IMR-90 (cell line): ENCODE data around the gene CAP2. TPM values are rescaled to one million over a fixed set of nuclear protein-coding genes. Genes with fewer than 3 reads are reported as not detected.

Experiments used
- ATAC-seq: fragments of 200-7000 bp; cut with Tn5 transposase; 2 replicates; pipeline ENCODE4 v1.9.1; 2020; ENCODE audit warnings: low read depth, mild to moderate bottlenecking, moderate library complexity
- BruUV-seq: library from RNA; stranded (reverse); fragments of 400-500 nt; replicated peaks from 2 replicates; lab custom pipeline; 2021; lab: Mats Ljungman, UMichigan
- CTCF ChIA-PET: fragments of 300-600 bp; formaldehyde crosslinking; extraction: SDS; loops from one replicate; lab custom pipeline; 2021; ENCODE audit warnings: antibody characterized with exemption; lab: Yijun Ruan, JAX
- POLR2A ChIA-PET: fragments of 300-600 bp; sonication (Branson Sonifier 250); formaldehyde crosslinking; loops from one replicate; lab custom pipeline; 2022; ENCODE audit warnings: antibody characterized with exemption; ENCODE audit not compliant: unreplicated experiment; lab: Charles Lee
- DNase-seq: peaks from one replicate; pipeline ENCODE4 v3.0.0; 2013
- H2AFZ ChIP-seq: replicated peaks from 2 replicates; pipeline ENCODE3; 2013; ENCODE audit warnings: low read length, mild to moderate bottlenecking; ENCODE audit not compliant: poor library complexity
- H2AK5ac ChIP-seq: 2 replicates; pipeline ENCODE4 v1.6.1; 2013; ENCODE audit warnings: low read depth, low read length, inconsistent platforms
- H2AK9ac ChIP-seq: replicated peaks from 2 replicates; pipeline ENCODE3; 2013; ENCODE audit warnings: mild to moderate bottlenecking, low read depth, low read length, moderate library complexity; ENCODE audit not compliant: poor library complexity
- H2BK120ac ChIP-seq: 2 replicates; pipeline ENCODE4 v1.6.1; 2013; ENCODE audit warnings: low read depth, low read length, inconsistent platforms
- H2BK15ac ChIP-seq: 3 replicates; pipeline ENCODE4 v1.6.1; 2013; ENCODE audit warnings: low read depth, low read length, inconsistent platforms
- H2BK20ac ChIP-seq: 2 replicates; pipeline ENCODE4 v1.6.1; 2013; ENCODE audit warnings: low read depth, mild to moderate bottlenecking, inconsistent platforms, low read length, moderate library complexity
- H2BK5ac ChIP-seq: 2 replicates; pipeline ENCODE4 v1.6.1; 2013; ENCODE audit warnings: mild to moderate bottlenecking, low read depth, low read length, inconsistent platforms; ENCODE audit not compliant: poor library complexity, severe bottlenecking
- H3K14ac ChIP-seq: replicated peaks from 2 replicates; pipeline ENCODE4 v1.6.1; 2013; ENCODE audit warnings: low read depth, low read length, inconsistent platforms
- H3K18ac ChIP-seq: 2 replicates; pipeline ENCODE4 v1.6.1; 2013; ENCODE audit warnings: low read depth, low read length, control low read depth
- H3K23ac ChIP-seq: 2 replicates; pipeline ENCODE4 v1.6.1; 2013; ENCODE audit warnings: low read depth, low read length, inconsistent platforms
- H3K27ac ChIP-seq: 2 replicates; pipeline ENCODE4 v1.5.1; 2013; ENCODE audit warnings: mild to moderate bottlenecking, control low read depth, low read length; ENCODE audit not compliant: insufficient read depth
- H3K27me3 ChIP-seq: 2 replicates; pipeline ENCODE4 v1.6.1; 2013; ENCODE audit warnings: low read length; ENCODE audit not compliant: control insufficient read depth, insufficient read depth
- H3K36me3 ChIP-seq: 2 replicates; pipeline ENCODE4 v1.6.1; 2013; ENCODE audit warnings: low read length, mixed read lengths; ENCODE audit not compliant: control insufficient read depth, insufficient read depth
- H3K4ac ChIP-seq: 2 replicates; pipeline ENCODE4 v1.6.1; 2013; ENCODE audit warnings: low read depth, low read length, inconsistent platforms
- H3K4me1 ChIP-seq: 2 replicates; pipeline ENCODE4 v1.6.1; 2013; ENCODE audit warnings: low read length, mixed read lengths; ENCODE audit not compliant: control insufficient read depth, insufficient read depth
- H3K4me2 ChIP-seq: 2 replicates; pipeline ENCODE4 v1.6.1; 2013; ENCODE audit warnings: low read depth, mild to moderate bottlenecking, control low read depth, low read length, moderate library complexity
- H3K4me3 ChIP-seq: 2 replicates; pipeline ENCODE4 v1.5.1; 2013; ENCODE audit warnings: low read depth, mild to moderate bottlenecking, control low read depth, low read length, moderate library complexity; ENCODE audit not compliant: insufficient read depth
- H3K56ac ChIP-seq: 2 replicates; pipeline ENCODE4 v1.6.1; 2013; ENCODE audit warnings: low read length, inconsistent platforms; ENCODE audit not compliant: insufficient read depth; ENCODE audit errors: extremely low read depth
- H3K79me1 ChIP-seq, 2 experiments: 2 replicates each; pipeline ENCODE4 v1.6.1; 2013; ENCODE audit warnings: low read length in 2 of 2, inconsistent platforms in 1 of 2, low read depth in 1 of 2
- H3K9ac ChIP-seq: 2 replicates; pipeline ENCODE4 v1.6.1; 2013; ENCODE audit warnings: low read depth, low read length, control low read depth
- H3K9me1 ChIP-seq: 2 replicates; pipeline ENCODE4 v1.6.1; 2013; ENCODE audit warnings: low read length, inconsistent platforms; ENCODE audit not compliant: insufficient read depth
- H3K9me3 ChIP-seq: 2 replicates; pipeline ENCODE4 v1.6.1; 2013; ENCODE audit warnings: low read length; ENCODE audit not compliant: control insufficient read depth, insufficient read depth
- H4K20me1 ChIP-seq: 2 replicates; pipeline ENCODE4 v1.6.1; 2013; ENCODE audit warnings: low read length, inconsistent platforms; ENCODE audit not compliant: insufficient read depth
- H4K5ac ChIP-seq: 2 replicates; pipeline ENCODE4 v1.6.1; 2013; ENCODE audit warnings: mild to moderate bottlenecking, low read depth, low read length, control low read depth
- H4K8ac ChIP-seq, 2 experiments: 2 replicates each; pipeline ENCODE4 v1.6.1; 2013; ENCODE audit warnings: low read depth in 2 of 2, low read length in 2 of 2, control low read depth in 1 of 2, inconsistent platforms in 1 of 2
- H4K91ac ChIP-seq: 2 replicates; pipeline ENCODE4 v1.6.1; 2013; ENCODE audit warnings: low read depth, low read length, inconsistent platforms; ENCODE audit not compliant: insufficient read depth
- BHLHE40 ChIP-seq: fragments of 150-350 bp; IDR thresholded peaks from 2 replicates; pipeline ENCODE4 v1.6.1; 2016; ENCODE audit warnings: mild to moderate bottlenecking, low read depth, low read length
- CEBPB ChIP-seq: IDR thresholded peaks from 2 replicates; pipeline ENCODE4 v1.6.1; 2012; ENCODE audit warnings: low read depth, low read length, improper control_type of control experiment
- CHD1 ChIP-seq: IDR thresholded peaks from 2 replicates; pipeline ENCODE4 v1.6.1; 2012; ENCODE audit warnings: low read depth, low read length, improper control_type of control experiment
- FOS ChIP-seq: fragments of 150-350 bp; IDR thresholded peaks from 2 replicates; pipeline ENCODE4 v1.6.1; 2016; ENCODE audit warnings: low read depth, low read length
- MAFK ChIP-seq: IDR thresholded peaks from 2 replicates; pipeline ENCODE4 v1.6.1; 2012; ENCODE audit warnings: low read depth, low read length, improper control_type of control experiment
- MAZ ChIP-seq: IDR thresholded peaks from 2 replicates; pipeline ENCODE4 v1.6.1; 2012; ENCODE audit warnings: low read depth, mild to moderate bottlenecking, low read length, improper control_type of control experiment, moderate library complexity, borderline replicate concordance
- MXI1 ChIP-seq: IDR thresholded peaks from 2 replicates; pipeline ENCODE4 v1.6.1; 2012; ENCODE audit warnings: low read depth, mild to moderate bottlenecking, low read length, moderate library complexity, borderline replicate concordance
- NFE2L2 ChIP-seq: fragments of 150-350 bp; IDR thresholded peaks from 2 replicates; pipeline ENCODE4 v1.6.1; 2016; ENCODE audit warnings: low read depth, mild to moderate bottlenecking, low read length
- POLR2A ChIP-seq: IDR thresholded peaks from 2 replicates; pipeline ENCODE4 v1.6.1; 2012; ENCODE audit warnings: mild to moderate bottlenecking, low read depth, low read length
- RAD21 ChIP-seq: IDR thresholded peaks from 2 replicates; pipeline ENCODE4 v1.6.1; 2012; ENCODE audit warnings: low read length, improper control_type of control experiment
- RCOR1 ChIP-seq: IDR thresholded peaks from 2 replicates; pipeline ENCODE4 v1.6.1; 2012; ENCODE audit warnings: mild to moderate bottlenecking, low read length, improper control_type of control experiment; ENCODE audit not compliant: insufficient replicate concordance
- RFX5 ChIP-seq: IDR thresholded peaks from 2 replicates; pipeline ENCODE4 v1.8.0; 2012; ENCODE audit warnings: low read depth, mild to moderate bottlenecking, low read length, moderate library complexity
- SMC3 ChIP-seq: fragments of 150-350 bp; IDR thresholded peaks from 2 replicates; pipeline ENCODE4 v1.6.1; 2016; ENCODE audit warnings: low read depth, mild to moderate bottlenecking, antibody characterized with exemption, low read length, moderate library complexity
- USF2 ChIP-seq: fragments of 150-350 bp; IDR thresholded peaks from 2 replicates; pipeline ENCODE4 v1.6.1; 2017; ENCODE audit warnings: mild to moderate bottlenecking, antibody characterized with exemption, low read length, low read depth
- WGBS, 2 experiments: methylation state at CpG; one replicate each; pipeline versions ENCODE4 v1.1.5 to v1.1.7; 2013; ENCODE audit warnings: missing lambda C conversion rate in 2 of 2; ENCODE audit not compliant: insufficient read length in 1 of 2; ENCODE audit errors: extremely low coverage in 2 of 2; 5-methylcytosine and 5-hydroxymethylcytosine counted together
- dilution Hi-C: fragments of 300-500 bp; cut with HindIII; formaldehyde crosslinking; loops from one replicate; pipeline ENCODE4 v1.14.3; 2018; ENCODE audit warnings: low sequenced_read_pairs; ENCODE audit not compliant: unreplicated experiment
- in situ Hi-C: fragments of 300-500 bp; cut with MboI; formaldehyde crosslinking; loops from 3 replicates; pipeline ENCODE4 v1.14.3; 2019; ENCODE audit warnings: low sequenced_read_pairs, inconsistent platforms, mixed read lengths
- intact Hi-C: fragments of 100-400 bp; cut with micrococcal nuclease; formaldehyde crosslinking; loops from 2 replicates; pipeline ENCODE4 v1.10.0; 2022
- polyA plus RNA-seq, 3 experiments: library from polyadenylated mRNA; depleted of rRNA; stranded (reverse); fragments of >200 nt; gene quantifications; 2 replicates each; pipeline ENCODE4 v1.2.3, GENCODE V29; 2012; ENCODE audit warnings: low replicate concordance in 1 of 3
- total RNA-seq: library from RNA; depleted of rRNA; stranded (reverse); fragments of >200 nt; gene quantifications from 2 replicates; pipeline ENCODE4 v1.2.3, GENCODE V29; 2012
- TF ChIP-seq, protein P1 (sequence below): fragments of 150-350 bp; IDR thresholded peaks from 2 replicates; pipeline ENCODE4 v1.6.1; 2016; ENCODE audit warnings: low read depth, mild to moderate bottlenecking, low read length, moderate library complexity, borderline replicate concordance
- TF ChIP-seq, protein P2 (sequence below): conservative IDR thresholded peaks from 2 replicates; pipeline ENCODE4 v1.5.1; 2012; ENCODE audit warnings: mild to moderate bottlenecking, low read depth, low read length, improper control_type of control experiment

CAP2 gene
- total and polyA plus RNA-seq, 2 of the 4 experiments (the other 2 are of a cell fraction) = 14.5 to 27.5 TPM

DNA sequence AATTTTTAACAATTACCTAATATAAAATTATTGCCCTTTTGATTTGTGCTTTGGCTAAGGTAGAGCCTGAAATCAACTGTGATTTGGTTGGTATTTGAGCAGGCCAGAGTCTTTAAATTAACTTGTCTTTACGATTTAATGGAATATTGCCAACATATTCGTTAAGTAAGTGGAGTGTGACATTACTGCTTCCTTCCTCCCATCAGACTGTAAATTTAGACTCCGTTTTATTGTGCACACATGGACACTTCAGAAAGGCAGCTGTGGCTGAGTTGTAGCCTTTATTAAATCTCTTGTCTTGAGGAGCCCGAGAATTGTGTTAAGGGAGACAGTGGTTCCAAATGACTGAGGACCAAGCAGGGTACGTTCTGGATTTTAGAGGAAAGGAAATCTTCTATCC lies 57.4 kb downstream of the CAP2 start:
- Histone ChIP-seq H3K9me1 (no peaks in the 10 kb centered on the region; the same call in 1 of the 2 replicates), H3K4ac (no peak overlapping the region; the same call in 1 of the 2 replicates), H3K27ac (no peak overlapping the region), H3K23ac (no peak overlapping the region), H2AK9ac (no peak overlapping the region), H2BK5ac (no peak overlapping the region), H2BK15ac (no peak overlapping the region), H3K79me1 (peaks cover 24 to 46% of the 10 kb centered on the region in 2 experiments), H3K4me2 (no peak overlapping the region), H3K27me3 (no peaks in the 10 kb centered on the region), H3K18ac (peak overlapping the region; percentile 29; the same call in 1 of the 2 replicates), H2AFZ (no peak overlapping the region), H4K8ac (peak overlapping the region in 1 of 2 experiments; percentile 51; a peak in 2 of 4 replicates), H2BK20ac (no peak overlapping the region), H3K14ac (no peak overlapping the region), H3K4me3 (no peak overlapping the region), H3K36me3 (no peaks in the 10 kb centered on the region), H4K20me1 (no peaks in the 10 kb centered on the region), H3K56ac (no peak overlapping the region), H3K9ac (no peak overlapping the region), H3K4me1 (peaks cover 6% of the 10 kb centered on the region; the same call in 1 of the 2 replicates), H2AK5ac (no peak overlapping the region), H3K9me3 (no peaks in the 10 kb centered on the region), H2BK120ac (no peak overlapping the region), H4K5ac (0 out of 2 replicates have a peak overlapping the region, but pooled peaks have one; percentile 17), H4K91ac (no peak overlapping the region)
- no CpG with 5 or more reads among the region's 5 CpGs for WGBS, 2 experiments
- intact Hi-C loops = loop anchor here (1.0 kb wide), 1 partner anchor 9 kb away; no protein-coding TSS in a partner anchor
- BruUV-seq = no TSS peak
- DNase-seq (no peak), ATAC-seq (no peak)
- ChIA-PET CTCF (interaction anchor here (0.6 kb wide), 1 partner anchor 107 kb away, joined by 13 read pairs; no protein-coding TSS in a partner anchor), POLR2A (no interaction called here)
- TF ChIP-seq, protein P1, sequence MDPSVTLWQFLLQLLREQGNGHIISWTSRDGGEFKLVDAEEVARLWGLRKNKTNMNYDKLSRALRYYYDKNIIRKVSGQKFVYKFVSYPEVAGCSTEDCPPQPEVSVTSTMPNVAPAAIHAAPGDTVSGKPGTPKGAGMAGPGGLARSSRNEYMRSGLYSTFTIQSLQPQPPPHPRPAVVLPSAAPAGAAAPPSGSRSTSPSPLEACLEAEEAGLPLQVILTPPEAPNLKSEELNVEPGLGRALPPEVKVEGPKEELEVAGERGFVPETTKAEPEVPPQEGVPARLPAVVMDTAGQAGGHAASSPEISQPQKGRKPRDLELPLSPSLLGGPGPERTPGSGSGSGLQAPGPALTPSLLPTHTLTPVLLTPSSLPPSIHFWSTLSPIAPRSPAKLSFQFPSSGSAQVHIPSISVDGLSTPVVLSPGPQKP = no peak
- TF ChIP-seq CHD1 = no peak
- TF ChIP-seq BHLHE40 = no peak
- no peak for TF ChIP-seq MAFK
- no peak for TF ChIP-seq SMC3
- TF ChIP-seq MAZ = no peak
- TF ChIP-seq USF2 = no peak
- TF ChIP-seq MXI1 = no peak
- TF ChIP-seq RCOR1 = no peak
- TF ChIP-seq RFX5 = no peak
- no peak for TF ChIP-seq NFE2L2
- no peak for TF ChIP-seq FOS
- no peak for TF ChIP-seq POLR2A
- no peak for TF ChIP-seq RAD21
- TF ChIP-seq CEBPB = no peak
- TF ChIP-seq, protein P2, sequence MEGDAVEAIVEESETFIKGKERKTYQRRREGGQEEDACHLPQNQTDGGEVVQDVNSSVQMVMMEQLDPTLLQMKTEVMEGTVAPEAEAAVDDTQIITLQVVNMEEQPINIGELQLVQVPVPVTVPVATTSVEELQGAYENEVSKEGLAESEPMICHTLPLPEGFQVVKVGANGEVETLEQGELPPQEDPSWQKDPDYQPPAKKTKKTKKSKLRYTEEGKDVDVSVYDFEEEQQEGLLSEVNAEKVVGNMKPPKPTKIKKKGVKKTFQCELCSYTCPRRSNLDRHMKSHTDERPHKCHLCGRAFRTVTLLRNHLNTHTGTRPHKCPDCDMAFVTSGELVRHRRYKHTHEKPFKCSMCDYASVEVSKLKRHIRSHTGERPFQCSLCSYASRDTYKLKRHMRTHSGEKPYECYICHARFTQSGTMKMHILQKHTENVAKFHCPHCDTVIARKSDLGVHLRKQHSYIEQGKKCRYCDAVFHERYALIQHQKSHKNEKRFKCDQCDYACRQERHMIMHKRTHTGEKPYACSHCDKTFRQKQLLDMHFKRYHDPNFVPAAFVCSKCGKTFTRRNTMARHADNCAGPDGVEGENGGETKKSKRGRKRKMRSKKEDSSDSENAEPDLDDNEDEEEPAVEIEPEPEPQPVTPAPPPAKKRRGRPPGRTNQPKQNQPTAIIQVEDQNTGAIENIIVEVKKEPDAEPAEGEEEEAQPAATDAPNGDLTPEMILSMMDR = no peak
- in situ Hi-C loops = no loop called here
- dilution Hi-C loops = no loop called here
